ENCODE data around the gene OLIG2. TPM values are rescaled to one million over a fixed set of nuclear protein-coding genes. Genes with fewer than 3 reads are reported as not detected.
A peak's percentile ranks its signal among the peaks of the same experiment; 100 is the strongest.

OLIG2 gene
- total and polyA plus RNA-seq, 2 experiments from 2014 or later = 0.15 to 1.4 TPM

DNA sequence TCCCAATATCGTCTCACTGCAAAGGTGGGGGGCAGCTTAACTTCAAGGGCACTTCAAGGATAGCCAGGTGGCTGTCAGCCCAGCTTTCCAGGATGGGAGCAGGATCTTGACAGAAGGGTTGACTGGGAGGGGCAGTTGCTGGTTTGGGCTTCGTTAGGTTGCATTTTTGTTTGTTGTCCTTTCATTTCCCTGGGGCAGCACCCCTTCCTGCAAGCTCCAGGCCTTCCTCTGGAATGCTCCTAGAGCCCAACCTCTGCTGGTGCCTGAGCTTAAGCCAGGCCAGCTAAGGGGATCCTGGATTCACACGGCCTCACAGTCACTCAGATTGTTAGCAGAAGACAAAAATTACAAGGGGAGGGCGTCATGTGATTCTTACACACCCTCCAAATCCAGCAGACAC lies 4.1 kb upstream of the OLIG2 start (continued):
- TF ChIP-seq, protein P1, sequence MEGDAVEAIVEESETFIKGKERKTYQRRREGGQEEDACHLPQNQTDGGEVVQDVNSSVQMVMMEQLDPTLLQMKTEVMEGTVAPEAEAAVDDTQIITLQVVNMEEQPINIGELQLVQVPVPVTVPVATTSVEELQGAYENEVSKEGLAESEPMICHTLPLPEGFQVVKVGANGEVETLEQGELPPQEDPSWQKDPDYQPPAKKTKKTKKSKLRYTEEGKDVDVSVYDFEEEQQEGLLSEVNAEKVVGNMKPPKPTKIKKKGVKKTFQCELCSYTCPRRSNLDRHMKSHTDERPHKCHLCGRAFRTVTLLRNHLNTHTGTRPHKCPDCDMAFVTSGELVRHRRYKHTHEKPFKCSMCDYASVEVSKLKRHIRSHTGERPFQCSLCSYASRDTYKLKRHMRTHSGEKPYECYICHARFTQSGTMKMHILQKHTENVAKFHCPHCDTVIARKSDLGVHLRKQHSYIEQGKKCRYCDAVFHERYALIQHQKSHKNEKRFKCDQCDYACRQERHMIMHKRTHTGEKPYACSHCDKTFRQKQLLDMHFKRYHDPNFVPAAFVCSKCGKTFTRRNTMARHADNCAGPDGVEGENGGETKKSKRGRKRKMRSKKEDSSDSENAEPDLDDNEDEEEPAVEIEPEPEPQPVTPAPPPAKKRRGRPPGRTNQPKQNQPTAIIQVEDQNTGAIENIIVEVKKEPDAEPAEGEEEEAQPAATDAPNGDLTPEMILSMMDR (conservative IDR thresholded peaks at IDR 0.05; ENCODE audit: low read depth in 2 of 2) = no peak
- TF ChIP-seq ZNF114 (CRISPR knock-in tag; IDR thresholded peaks at IDR 0.05) = no peak

DNA sequence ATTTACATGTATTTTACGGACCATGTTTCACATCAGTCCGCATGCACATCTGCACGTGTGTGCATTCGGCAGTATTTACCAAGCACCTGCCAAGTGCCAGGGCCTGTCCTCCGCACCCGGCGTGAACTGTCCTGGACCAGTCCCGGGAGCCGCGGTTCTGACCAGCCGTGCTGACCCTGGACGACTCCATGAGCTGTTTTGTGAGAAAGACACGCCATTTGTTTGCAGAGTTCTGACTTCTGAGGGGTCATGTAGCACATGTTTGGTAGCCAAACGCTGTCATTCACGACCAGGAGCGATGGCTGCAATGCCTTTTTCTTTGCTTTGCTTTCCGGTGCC lies 3.3 kb upstream of the OLIG2 start:
- Histone ChIP-seq H3K4me3 (peak overlapping the region; percentile 60), H3K27ac (ENCODE audit: low read depth) (no peak overlapping the region)
- peaks cover 88% of the 10 kb centered on the region for H3K27me3 Mint-ChIP-seq (ENCODE audit: insufficient read depth, low read depth, poor library complexity)
- TF ChIP-seq JUNB (IDR thresholded peaks at IDR 0.05; ENCODE audit: unreplicated experiment) (no peak), STAT1 (IDR thresholded peaks at IDR 0.05; ENCODE audit: unreplicated experiment) (no peak), POLR2AphosphoS5 (IDR thresholded peaks at IDR 0.05; ENCODE audit: low read depth) (no peak), CREB1 (CRISPR knock-in tag; IDR thresholded peaks at IDR 0.05; ENCODE audit: low read depth) (no peak), NANOG (IDR thresholded peaks at IDR 0.05; ENCODE audit: borderline replicate concordance) (no peak), EZH2 (IDR thresholded peaks at IDR 0.05; ENCODE audit: low read depth, unreplicated experiment) (no peak), ZNF331 (CRISPR knock-in tag; IDR thresholded peaks at IDR 0.05; ENCODE audit: low read depth) (no peak)
- TF ChIP-seq, protein P2, sequence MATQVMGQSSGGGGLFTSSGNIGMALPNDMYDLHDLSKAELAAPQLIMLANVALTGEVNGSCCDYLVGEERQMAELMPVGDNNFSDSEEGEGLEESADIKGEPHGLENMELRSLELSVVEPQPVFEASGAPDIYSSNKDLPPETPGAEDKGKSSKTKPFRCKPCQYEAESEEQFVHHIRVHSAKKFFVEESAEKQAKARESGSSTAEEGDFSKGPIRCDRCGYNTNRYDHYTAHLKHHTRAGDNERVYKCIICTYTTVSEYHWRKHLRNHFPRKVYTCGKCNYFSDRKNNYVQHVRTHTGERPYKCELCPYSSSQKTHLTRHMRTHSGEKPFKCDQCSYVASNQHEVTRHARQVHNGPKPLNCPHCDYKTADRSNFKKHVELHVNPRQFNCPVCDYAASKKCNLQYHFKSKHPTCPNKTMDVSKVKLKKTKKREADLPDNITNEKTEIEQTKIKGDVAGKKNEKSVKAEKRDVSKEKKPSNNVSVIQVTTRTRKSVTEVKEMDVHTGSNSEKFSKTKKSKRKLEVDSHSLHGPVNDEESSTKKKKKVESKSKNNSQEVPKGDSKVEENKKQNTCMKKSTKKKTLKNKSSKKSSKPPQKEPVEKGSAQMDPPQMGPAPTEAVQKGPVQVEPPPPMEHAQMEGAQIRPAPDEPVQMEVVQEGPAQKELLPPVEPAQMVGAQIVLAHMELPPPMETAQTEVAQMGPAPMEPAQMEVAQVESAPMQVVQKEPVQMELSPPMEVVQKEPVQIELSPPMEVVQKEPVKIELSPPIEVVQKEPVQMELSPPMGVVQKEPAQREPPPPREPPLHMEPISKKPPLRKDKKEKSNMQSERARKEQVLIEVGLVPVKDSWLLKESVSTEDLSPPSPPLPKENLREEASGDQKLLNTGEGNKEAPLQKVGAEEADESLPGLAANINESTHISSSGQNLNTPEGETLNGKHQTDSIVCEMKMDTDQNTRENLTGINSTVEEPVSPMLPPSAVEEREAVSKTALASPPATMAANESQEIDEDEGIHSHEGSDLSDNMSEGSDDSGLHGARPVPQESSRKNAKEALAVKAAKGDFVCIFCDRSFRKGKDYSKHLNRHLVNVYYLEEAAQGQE (IDR thresholded peaks at IDR 0.05; ENCODE audit: unreplicated experiment) = no peak
- TF ChIP-seq, protein P3, sequence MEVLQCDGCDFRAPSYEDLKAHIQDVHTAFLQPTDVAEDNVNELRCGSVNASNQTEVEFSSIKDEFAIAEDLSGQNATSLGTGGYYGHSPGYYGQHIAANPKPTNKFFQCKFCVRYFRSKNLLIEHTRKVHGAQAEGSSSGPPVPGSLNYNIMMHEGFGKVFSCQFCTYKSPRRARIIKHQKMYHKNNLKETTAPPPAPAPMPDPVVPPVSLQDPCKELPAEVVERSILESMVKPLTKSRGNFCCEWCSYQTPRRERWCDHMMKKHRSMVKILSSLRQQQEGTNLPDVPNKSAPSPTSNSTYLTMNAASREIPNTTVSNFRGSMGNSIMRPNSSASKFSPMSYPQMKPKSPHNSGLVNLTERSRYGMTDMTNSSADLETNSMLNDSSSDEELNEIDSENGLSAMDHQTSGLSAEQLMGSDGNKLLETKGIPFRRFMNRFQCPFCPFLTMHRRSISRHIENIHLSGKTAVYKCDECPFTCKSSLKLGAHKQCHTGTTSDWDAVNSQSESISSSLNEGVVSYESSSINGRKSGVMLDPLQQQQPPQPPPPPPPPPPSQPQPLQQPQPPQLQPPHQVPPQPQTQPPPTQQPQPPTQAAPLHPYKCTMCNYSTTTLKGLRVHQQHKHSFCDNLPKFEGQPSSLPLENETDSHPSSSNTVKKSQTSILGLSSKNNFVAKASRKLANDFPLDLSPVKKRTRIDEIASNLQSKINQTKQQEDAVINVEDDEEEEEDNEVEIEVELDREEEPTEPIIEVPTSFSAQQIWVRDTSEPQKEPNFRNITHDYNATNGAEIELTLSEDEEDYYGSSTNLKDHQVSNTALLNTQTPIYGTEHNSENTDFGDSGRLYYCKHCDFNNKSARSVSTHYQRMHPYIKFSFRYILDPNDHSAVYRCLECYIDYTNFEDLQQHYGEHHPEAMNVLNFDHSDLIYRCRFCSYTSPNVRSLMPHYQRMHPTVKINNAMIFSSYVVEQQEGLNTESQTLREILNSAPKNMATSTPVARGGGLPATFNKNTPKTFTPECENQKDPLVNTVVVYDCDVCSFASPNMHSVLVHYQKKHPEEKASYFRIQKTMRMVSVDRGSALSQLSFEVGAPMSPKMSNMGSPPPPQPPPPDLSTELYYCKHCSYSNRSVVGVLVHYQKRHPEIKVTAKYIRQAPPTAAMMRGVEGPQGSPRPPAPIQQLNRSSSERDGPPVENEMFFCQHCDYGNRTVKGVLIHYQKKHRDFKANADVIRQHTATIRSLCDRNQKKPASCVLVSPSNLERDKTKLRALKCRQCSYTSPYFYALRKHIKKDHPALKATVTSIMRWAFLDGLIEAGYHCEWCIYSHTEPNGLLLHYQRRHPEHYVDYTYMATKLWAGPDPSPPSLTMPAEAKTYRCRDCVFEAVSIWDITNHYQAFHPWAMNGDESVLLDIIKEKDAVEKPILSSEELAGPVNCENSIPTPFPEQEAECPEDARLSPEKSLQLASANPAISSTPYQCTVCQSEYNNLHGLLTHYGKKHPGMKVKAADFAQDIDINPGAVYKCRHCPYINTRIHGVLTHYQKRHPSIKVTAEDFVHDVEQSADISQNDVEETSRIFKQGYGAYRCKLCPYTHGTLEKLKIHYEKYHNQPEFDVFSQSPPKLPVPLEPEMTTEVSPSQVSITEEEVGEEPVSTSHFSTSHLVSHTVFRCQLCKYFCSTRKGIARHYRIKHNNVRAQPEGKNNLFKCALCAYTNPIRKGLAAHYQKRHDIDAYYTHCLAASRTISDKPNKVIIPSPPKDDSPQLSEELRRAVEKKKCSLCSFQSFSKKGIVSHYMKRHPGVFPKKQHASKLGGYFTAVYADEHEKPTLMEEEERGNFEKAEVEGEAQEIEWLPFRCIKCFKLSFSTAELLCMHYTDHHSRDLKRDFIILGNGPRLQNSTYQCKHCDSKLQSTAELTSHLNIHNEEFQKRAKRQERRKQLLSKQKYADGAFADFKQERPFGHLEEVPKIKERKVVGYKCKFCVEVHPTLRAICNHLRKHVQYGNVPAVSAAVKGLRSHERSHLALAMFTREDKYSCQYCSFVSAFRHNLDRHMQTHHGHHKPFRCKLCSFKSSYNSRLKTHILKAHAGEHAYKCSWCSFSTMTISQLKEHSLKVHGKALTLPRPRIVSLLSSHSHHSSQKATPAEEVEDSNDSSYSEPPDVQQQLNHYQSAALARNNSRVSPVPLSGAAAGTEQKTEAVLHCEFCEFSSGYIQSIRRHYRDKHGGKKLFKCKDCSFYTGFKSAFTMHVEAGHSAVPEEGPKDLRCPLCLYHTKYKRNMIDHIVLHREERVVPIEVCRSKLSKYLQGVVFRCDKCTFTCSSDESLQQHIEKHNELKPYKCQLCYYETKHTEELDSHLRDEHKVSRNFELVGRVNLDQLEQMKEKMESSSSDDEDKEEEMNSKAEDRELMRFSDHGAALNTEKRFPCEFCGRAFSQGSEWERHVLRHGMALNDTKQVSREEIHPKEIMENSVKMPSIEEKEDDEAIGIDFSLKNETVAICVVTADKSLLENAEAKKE (CRISPR knock-in tag; IDR thresholded peaks at IDR 0.05) = no peak
- TF ChIP-seq, protein P1 (conservative IDR thresholded peaks at IDR 0.05; ENCODE audit: low read depth in 2 of 2) = no peak

More for the DNA sequence above, 3.3 kb upstream of the OLIG2 start:
- 0 out of 2 replicates have a peak, but pooled peaks cover 5% of the 10 kb centered on the region for H3F3A ChIP-seq (replicated peaks; ENCODE audit: low read depth)
- no peak for ATAC-seq
- peak overlapping the region; percentile 72 for H3K4me3 Mint-ChIP-seq
- no peaks in the 10 kb centered on the region; the same call in 2 of the 3 replicates for H3K9me3 Mint-ChIP-seq
- H3K9me2 ChIP-seq (ENCODE audit: insufficient read depth) = no peaks in the 10 kb centered on the region
- DNase-seq (ENCODE audit: low spot score) = no peak
- H3K36me3 Mint-ChIP-seq (ENCODE audit: low read depth) = no peaks in the 10 kb centered on the region; the same call in 2 of the 3 replicates
- no peaks in the 10 kb centered on the region for H3K36me3 ChIP-seq (ENCODE audit: insufficient read depth)
- no peak overlapping the region for H3K27ac Mint-ChIP-seq
- H4K20me1 ChIP-seq (replicated peaks; ENCODE audit: insufficient read depth) = peaks cover 13% of the 10 kb centered on the region
- no peaks in the 10 kb centered on the region for H3K79me2 ChIP-seq (replicated peaks; ENCODE audit: insufficient read depth)
- peak overlapping the region; percentile 88 for H3K4me2 ChIP-seq
- H3K27me3 ChIP-seq (ENCODE audit: insufficient read depth) = peaks cover 98% of the 10 kb centered on the region
- peaks cover 30% of the 10 kb centered on the region for H3K4me1 Mint-ChIP-seq
- H2AFZ ChIP-seq = peak overlapping the region; percentile 93
- peaks cover 43% of the 10 kb centered on the region for H3K4me1 ChIP-seq (ENCODE audit: insufficient read depth)
